Mammary epithelial cell (primary cell): ENCODE measurements around the gene PPP1R12B.
"Not testable (repeated sequence)": the region's sequence is repeated elsewhere in the genome, so short reads cannot be mapped to it uniquely, and the experiment has no call there.

Experiments
- CTCF ChIP-seq, 2 donors: IDR thresholded peaks in 1 of 2; conservative IDR thresholded peaks in 1 of 2; 2 replicates each; pipeline ENCODE4 v1.5.1; 2011 to 2012; ENCODE audit warnings: inconsistent platforms in 2 of 2, low read length in 2 of 2, mild to moderate bottlenecking in 2 of 2, control low read depth in 1 of 2, low read depth in 1 of 2; ENCODE audit not compliant: insufficient read depth in 1 of 2; ENCODE audit errors: extremely low read depth in 1 of 2
- EZH2 ChIP-seq: IDR thresholded peaks from 2 replicates; pipeline ENCODE4 v1.6.1; 2012; ENCODE audit warnings: low read length, inconsistent platforms, borderline replicate concordance

- not testable (repeated sequence) for TF ChIP-seq CTCF (conservative IDR thresholded peaks at IDR 0.05 in 1 of 2, IDR thresholded peaks at IDR 0.05 in 1 of 2; ENCODE audit: extremely low read depth in 1 of 2, insufficient read depth in 1 of 2, low read depth in 1 of 2, low read length in 2 of 2); EZH2
Observed at GRCh38 chr1:202403381-202403780, 54.9 kb downstream of the PPP1R12B start.
